Posterior vena cava (tissue), 2 donors: ENCODE measurements around the gene KIRREL3. TPM values are rescaled to one million over a fixed set of nuclear protein-coding genes. Genes with fewer than 3 reads are reported as not detected.
A peak's percentile ranks its signal among the peaks of the same experiment; 100 is the strongest.

Source experiments
- DNase-seq: peaks from one replicate; pipeline ENCODE4 v3.0.0-alpha.2; 2020; ENCODE audit warnings: low spot score
- intact Hi-C, 2 donors: fragments of 100-400 bp; cut with DNase I; formaldehyde crosslinking; loops; one replicate each; pipeline versions ENCODE4 v1.14.1 to v1.14.2; 2022 to 2023
- total RNA-seq, 2 donors: library from RNA; stranded (reverse); fragmentation: NEBNext Ultra II Directional; extraction: Animal tissue kit (Norgen Biotek cat#: 25700); gene quantifications; one replicate each; pipeline ENCODE4 v1.2.1, GENCODE V29; 2021
- donor health status: DM: yes; HTN: yes; CAD: no.
- donor health status: DM: yes; HTN: yes; CAD: no.

The KIRREL3 gene
- total RNA-seq, 2 donors from 2014 or later, result 0.10 to 0.74 TPM

- intact Hi-C loops, result no loop called here
- peak; percentile 34 for DNase-seq
Measured at GRCh38 chr11:126498281-126498680, 502.3 kb downstream of the KIRREL3 start.

GRCh38 chr11:126497581-126498122, 502.9 kb downstream of the KIRREL3 start:
- intact Hi-C loops, result no loop called here
- peak; percentile 40 for DNase-seq

- peak; percentile 54 for DNase-seq
- intact Hi-C loops, result no loop called here
Measured at GRCh38 chr11:126496576-126497337, 503.8 kb downstream of the KIRREL3 start.

- intact Hi-C loops, result no loop called here
- peak; percentile 48 for DNase-seq
Measured at GRCh38 chr11:126495281-126496220, 505.0 kb downstream of the KIRREL3 start.

GRCh38 chr11:126494831-126495230, 505.7 kb downstream of the KIRREL3 start:
- DNase-seq, result peak; percentile 66
- intact Hi-C loops, result no loop called here

- peak; percentile 36 for DNase-seq
- intact Hi-C loops, result no loop called here
Measured at GRCh38 chr11:126492331-126493082, 508.1 kb downstream of the KIRREL3 start.

GRCh38 chr11:126491092-126491491, 509.5 kb downstream of the KIRREL3 start:
- peak; percentile 52 for DNase-seq
- intact Hi-C loops, result no loop called here

- intact Hi-C loops, result no loop called here
- peak; percentile 46 for DNase-seq
Measured at GRCh38 chr11:126489836-126490660, 510.5 kb downstream of the KIRREL3 start.

- peak; percentile 68 for DNase-seq
- intact Hi-C loops, result no loop called here
Measured at GRCh38 chr11:126488591-126489370, 511.8 kb downstream of the KIRREL3 start.

- DNase-seq, result peak; percentile 44
- intact Hi-C loops, result no loop called here
Measured at GRCh38 chr11:126487711-126488110, 512.9 kb downstream of the KIRREL3 start.

- intact Hi-C loops, result no loop called here
- DNase-seq, result peak; percentile 58
Measured at GRCh38 chr11:126485986-126486635, 514.5 kb downstream of the KIRREL3 start.

- peak; percentile 38 for DNase-seq
- intact Hi-C loops, result no loop called here
Measured at GRCh38 chr11:126485021-126485792, 515.4 kb downstream of the KIRREL3 start.

GRCh38 chr11:126484266-126484665, 516.3 kb downstream of the KIRREL3 start:
- intact Hi-C loops, result no loop called here
- DNase-seq, result no peak

GRCh38 chr11:126483621-126484195, 516.9 kb downstream of the KIRREL3 start:
- DNase-seq, result peak; percentile 41

GRCh38 chr11:126482586-126483108, 517.9 kb downstream of the KIRREL3 start:
- intact Hi-C loops, result no loop called here
- DNase-seq, result peak; percentile 75

More at GRCh38 chr11:126483621-126484195, 516.9 kb downstream of the KIRREL3 start:
- intact Hi-C loops, result no loop called here

- intact Hi-C loops, result loop anchor here in 1 of 2 donors (2.0 kb wide), 1 partner anchor 170 kb away; no protein-coding TSS in a partner anchor
- no peak for DNase-seq
Measured at GRCh38 chr11:126481303-126481680, 519.3 kb downstream of the KIRREL3 start.
